Measurements from ENCODE around the gene ACOX3. TPM values are rescaled to one million over a fixed set of nuclear protein-coding genes. Genes with fewer than 3 reads are reported as not detected.

ACOX3 gene
- total RNA-seq = 19.3 and 23.0 TPM in 2 replicates

GRCh38 chr4:8440492-8441311, at the start of gene ACOX3, which contains the start of gene TRMT44:
TSS of gene ACOX3 (minus strand) at chr4:8440723. CDS start at chr4:8416521, 24,202 bp downstream.
TSS of gene TRMT44 (plus strand) at chr4:8440777. CDS start at chr4:8440823, 46 bp downstream.

Other genes with a start within 250 kb of the ACOX3 start
- gene SH3TC1, start 241.4 kb downstream of the ACOX3 start, total RNA-seq = 3.0 and 7.2 TPM in 2 replicates
- 9.8 and 17.4 TPM in 2 replicates for gene HTRA3, start 171.0 kb downstream of the ACOX3 start, total RNA-seq
- gene TRMT44, start 54 bp upstream of the ACOX3 start, total RNA-seq = 7.4 and 9.1 TPM in 2 replicates
- 0.35 and 0.60 TPM in 2 replicates for gene GPR78, start 139.7 kb upstream of the ACOX3 start, total RNA-seq
- gene CPZ, start 152.0 kb upstream of the ACOX3 start, total RNA-seq = 24.6 and 38.3 TPM in 2 replicates

All from pericardium fibroblast (primary cell).